ENCODE measurements around the gene FAM118B.

The FAM118B gene

GRCh38 chr11:126173257-126173656 is 38.3 kb upstream of the FAM118B start:
- Histone ChIP-seq H3K27me3 (no peaks in the 10 kb centered on the region), H3K4me1 (ENCODE audit: control insufficient read depth in 1 of 2, insufficient read depth in 1 of 2, low read depth in 1 of 2, low read length in 1 of 2) (peaks cover 0 to 8% of the 10 kb centered on the region in 2 experiments), H3K9me3 (no peaks in the 10 kb centered on the region), H3K27ac (no peak overlapping the region), H3K36me3 (no peaks in the 10 kb centered on the region), H3K4me3 (ENCODE audit: low read depth in 1 of 2, low read length in 1 of 2) (no peak overlapping the region)
- TF ChIP-seq CTCF (IDR thresholded peaks at IDR 0.05): no peak

- peaks cover 0 to 8% of the 10 kb centered on the region in 2 experiments for H3K4me1 ChIP-seq (ENCODE audit: control insufficient read depth in 1 of 2, insufficient read depth in 1 of 2, low read depth in 1 of 2, low read length in 1 of 2)
- no peak overlapping the region for H3K4me3 ChIP-seq (ENCODE audit: low read depth in 1 of 2, low read length in 1 of 2)
- TF ChIP-seq CTCF (IDR thresholded peaks at IDR 0.05): no peak
- H3K27ac ChIP-seq: no peak overlapping the region
- H3K27me3 ChIP-seq: no peaks in the 10 kb centered on the region
- H3K9me3 ChIP-seq: no peaks in the 10 kb centered on the region
- H3K36me3 ChIP-seq: no peaks in the 10 kb centered on the region
These were observed 36.8 kb upstream of the FAM118B start for GRCh38 chr11:126174816-126175215.

- Histone ChIP-seq H3K27ac (no peak overlapping the region), H3K4me3 (ENCODE audit: low read depth in 1 of 2, low read length in 1 of 2) (no peak overlapping the region)
- no peak for TF ChIP-seq CTCF (IDR thresholded peaks at IDR 0.05)
These were observed 36.2 kb upstream of the FAM118B start for GRCh38 chr11:126175393-126175792.

GRCh38 chr11:126176853-126177470 is 34.6 kb upstream of the FAM118B start:
- H3K4me3 ChIP-seq (ENCODE audit: low read depth in 1 of 2, low read length in 1 of 2): no peak overlapping the region
- TF ChIP-seq CTCF (IDR thresholded peaks at IDR 0.05): no peak
- no peaks in the 10 kb centered on the region for H3K9me3 ChIP-seq
- H3K27me3 ChIP-seq: no peaks in the 10 kb centered on the region
- peaks cover 0 to 7% of the 10 kb centered on the region in 2 experiments for H3K4me1 ChIP-seq (ENCODE audit: control insufficient read depth in 1 of 2, insufficient read depth in 1 of 2, low read depth in 1 of 2, low read length in 1 of 2)
- H3K27ac ChIP-seq: no peak overlapping the region
- H3K36me3 ChIP-seq: no peaks in the 10 kb centered on the region

More at GRCh38 chr11:126175393-126175792, 36.2 kb upstream of the FAM118B start:
- Histone ChIP-seq H3K9me3 (no peaks in the 10 kb centered on the region), H3K4me1 (ENCODE audit: control insufficient read depth in 1 of 2, insufficient read depth in 1 of 2, low read depth in 1 of 2, low read length in 1 of 2) (peaks cover 0 to 8% of the 10 kb centered on the region in 2 experiments), H3K27me3 (no peaks in the 10 kb centered on the region), H3K36me3 (no peaks in the 10 kb centered on the region)

- Histone ChIP-seq H3K9me3 (no peaks in the 10 kb centered on the region), H3K4me3 (ENCODE audit: low read depth in 1 of 2, low read length in 1 of 2) (no peak overlapping the region), H3K27me3 (no peaks in the 10 kb centered on the region), H3K4me1 (ENCODE audit: control insufficient read depth in 1 of 2, insufficient read depth in 1 of 2, low read depth in 1 of 2, low read length in 1 of 2) (no peaks in the 10 kb centered on the region), H3K36me3 (no peaks in the 10 kb centered on the region), H3K27ac (no peak overlapping the region)
- TF ChIP-seq CTCF (IDR thresholded peaks at IDR 0.05): no peak
These were observed 29.4 kb upstream of the FAM118B start for GRCh38 chr11:126181939-126182730.
